ENCODE results near the gene NINJ1. TPM values are rescaled to one million over a fixed set of nuclear protein-coding genes. Genes with fewer than 3 reads are reported as not detected.

NINJ1 gene
- total RNA-seq, 1 donor from 2014 or later = 20.9 TPM

Other genes starting within 250 kb of the NINJ1 start
- gene FGD3, start 186.7 kb downstream of the NINJ1 start, total RNA-seq = 4.2 TPM
- gene SUSD3, start 75.5 kb downstream of the NINJ1 start, total RNA-seq = 2.6 TPM
- 24.5 TPM for gene CARD19, start 38.0 kb downstream of the NINJ1 start, total RNA-seq
- gene WNK2, start 49.9 kb upstream of the NINJ1 start, total RNA-seq = 4.7 TPM

Measured in skeletal muscle tissue (tissue), 1 donor.